Parathyroid adenoma (tissue), 2 donors: ENCODE measurements around the gene EML6.

Source experiments
- H2AFZ ChIP-seq: fragments of 300-600 bp; sonication (generic); one replicate; pipeline ENCODE4 v1.7.0; 2017; ENCODE audit warnings: antibody characterized with exemption, mild to moderate bottlenecking
- H3K27ac ChIP-seq: fragments of 300-600 bp; sonication (generic); one replicate; pipeline ENCODE4 v1.7.0; 2017
- H3K27me3 ChIP-seq: fragments of 300-600 bp; sonication (generic); one replicate; pipeline ENCODE4 v1.7.0; 2017; ENCODE audit warnings: low read length; ENCODE audit not compliant: control insufficient read depth, insufficient read depth
- H3K36me3 ChIP-seq: fragments of 300-600 bp; sonication (generic); one replicate; pipeline ENCODE4 v1.7.0; 2017; ENCODE audit warnings: low read length; ENCODE audit not compliant: control insufficient read depth, insufficient read depth
- H3K4me1 ChIP-seq: fragments of 300-600 bp; sonication (generic); one replicate; pipeline ENCODE4 v1.7.0; 2017; ENCODE audit warnings: control low read depth
- H3K4me2 ChIP-seq: fragments of 300-600 bp; sonication (generic); one replicate; pipeline ENCODE4 v1.7.0; 2017; ENCODE audit warnings: low read length
- H3K4me3 ChIP-seq: fragments of 300-600 bp; sonication (generic); one replicate; pipeline ENCODE4 v1.7.0; 2017; ENCODE audit warnings: low read depth, low read length
- H3K79me2 ChIP-seq: fragments of 300-600 bp; sonication (generic); one replicate; pipeline ENCODE4 v1.7.0; 2017; ENCODE audit warnings: control low read depth
- H3K9ac ChIP-seq: fragments of 300-600 bp; sonication (generic); one replicate; pipeline ENCODE4 v1.7.0; 2017; ENCODE audit warnings: mild to moderate bottlenecking
- H3K9me3 ChIP-seq: fragments of 300-600 bp; sonication (generic); one replicate; pipeline ENCODE4 v1.7.0; 2017; ENCODE audit warnings: low read length; ENCODE audit not compliant: control insufficient read depth
- CTCF ChIP-seq: fragments of 300-600 bp; sonication (generic); IDR thresholded peaks from one replicate; pipeline ENCODE4 v1.7.0; 2017; ENCODE audit warnings: antibody characterized with exemption, mild to moderate bottlenecking
- donor health status: primary hyperparathyroidism.

The EML6 gene

GRCh38 chr2:54945391-54946219, 222.1 kb downstream of the EML6 start:
- H3K4me2 ChIP-seq, result no peak overlapping the region
- H2AFZ ChIP-seq, result no peak overlapping the region
- TF ChIP-seq CTCF, result no peak
- H3K9me3 ChIP-seq, result no peaks in the 10 kb centered on the region
- H3K79me2 ChIP-seq, result no peaks in the 10 kb centered on the region
- no peaks in the 10 kb centered on the region for H3K4me1 ChIP-seq
- no peaks in the 10 kb centered on the region for H3K27me3 ChIP-seq
- no peak overlapping the region for H3K4me3 ChIP-seq
- H3K36me3 ChIP-seq, result no peaks in the 10 kb centered on the region
- no peak overlapping the region for H3K9ac ChIP-seq
- no peak overlapping the region for H3K27ac ChIP-seq

DNA sequence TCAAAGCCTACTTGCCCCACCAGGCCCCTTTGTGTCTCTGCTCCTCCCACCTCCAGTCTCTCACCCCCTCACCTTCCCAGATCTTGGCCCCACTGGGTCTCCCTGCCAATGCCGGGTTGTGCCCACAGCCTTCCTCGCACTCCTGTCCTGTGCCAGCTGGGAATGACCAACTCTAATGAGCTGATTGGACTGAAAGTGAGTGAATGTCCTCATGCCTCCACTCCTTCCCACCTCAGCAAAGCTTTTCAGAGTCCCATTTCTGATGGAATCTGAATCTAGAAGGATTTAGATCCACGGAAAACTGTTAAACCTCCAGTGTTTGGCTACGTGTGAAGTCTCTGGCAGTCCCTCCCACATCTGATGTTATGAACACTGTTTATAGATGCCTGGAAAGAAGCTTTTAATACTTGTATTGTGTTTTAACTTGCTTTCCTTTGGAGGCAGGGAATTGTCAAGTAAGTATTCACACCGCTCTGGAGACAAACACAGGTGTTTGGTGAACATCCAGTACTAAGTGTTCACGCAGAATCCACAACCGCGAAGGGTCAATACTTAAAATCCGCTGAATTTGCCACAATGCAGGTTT, 222.9 kb downstream of the EML6 start:
- no peaks in the 10 kb centered on the region for H3K4me1 ChIP-seq
- H3K36me3 ChIP-seq, result no peaks in the 10 kb centered on the region
- H3K4me3 ChIP-seq, result no peak overlapping the region
- no peaks in the 10 kb centered on the region for H3K27me3 ChIP-seq
- H3K79me2 ChIP-seq, result no peaks in the 10 kb centered on the region
- no peak overlapping the region for H3K9ac ChIP-seq
- H2AFZ ChIP-seq, result no peak overlapping the region
- no peak overlapping the region for H3K27ac ChIP-seq
- no peak for TF ChIP-seq CTCF
- no peak overlapping the region for H3K4me2 ChIP-seq
- no peaks in the 10 kb centered on the region for H3K9me3 ChIP-seq

DNA sequence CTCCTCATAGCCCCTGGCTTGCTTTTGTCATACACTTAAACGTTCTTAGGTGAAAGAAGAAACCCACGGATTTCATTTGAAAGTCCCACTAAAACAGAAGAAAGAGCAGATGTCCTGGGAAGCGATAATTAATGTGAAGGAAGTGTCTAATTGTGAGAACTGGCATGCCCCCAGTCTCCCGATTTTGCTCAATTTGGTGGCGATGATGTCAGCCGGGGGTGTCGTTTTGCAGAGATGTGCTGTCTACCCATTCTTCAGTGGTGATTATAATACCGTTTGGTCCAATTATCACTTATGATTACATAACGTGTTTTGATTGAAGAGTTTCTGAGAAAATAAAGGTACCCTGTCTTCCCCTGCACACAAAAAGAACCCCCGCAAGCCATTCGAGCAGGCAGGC, 223.7 kb downstream of the EML6 start:
- H3K9me3 ChIP-seq, result no peaks in the 10 kb centered on the region
- no peak overlapping the region for H3K27ac ChIP-seq
- H2AFZ ChIP-seq, result no peak overlapping the region
- no peaks in the 10 kb centered on the region for H3K36me3 ChIP-seq
- H3K9ac ChIP-seq, result no peak overlapping the region
- TF ChIP-seq CTCF, result no peak
- no peaks in the 10 kb centered on the region for H3K79me2 ChIP-seq
- H3K4me2 ChIP-seq, result no peak overlapping the region
- no peaks in the 10 kb centered on the region for H3K27me3 ChIP-seq
- no peaks in the 10 kb centered on the region for H3K4me1 ChIP-seq
- H3K4me3 ChIP-seq, result no peak overlapping the region

DNA sequence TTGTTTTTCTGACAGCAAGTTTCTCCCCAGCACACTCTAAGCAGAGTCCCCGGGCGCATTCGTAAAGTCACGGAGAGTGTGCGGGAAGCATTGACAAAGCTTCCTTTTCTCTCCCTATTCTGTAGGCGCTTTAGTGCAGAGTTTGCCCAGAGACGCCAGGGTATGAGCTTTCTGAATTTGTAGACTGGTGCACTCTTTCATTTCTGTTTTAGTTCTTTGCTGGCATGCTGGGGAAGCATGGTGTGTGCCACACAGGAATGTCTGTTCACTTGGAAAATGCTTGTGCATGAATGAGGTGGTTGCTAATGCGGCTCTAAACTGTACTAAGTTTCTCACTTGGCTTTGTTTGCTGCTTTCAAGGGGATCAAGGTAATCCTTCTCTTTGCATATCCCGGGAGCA, 224.2 kb downstream of the EML6 start:
- Histone ChIP-seq H3K4me1 (no peaks in the 10 kb centered on the region), H2AFZ (no peak overlapping the region), H3K27me3 (no peaks in the 10 kb centered on the region), H3K9me3 (no peaks in the 10 kb centered on the region), H3K9ac (no peak overlapping the region), H3K27ac (no peak overlapping the region), H3K36me3 (no peaks in the 10 kb centered on the region), H3K4me3 (no peak overlapping the region), H3K4me2 (no peak overlapping the region), H3K79me2 (no peaks in the 10 kb centered on the region)
- TF ChIP-seq CTCF, result no peak
